ENCODE results near the gene PLEKHJ1. TPM values are rescaled to one million over a fixed set of nuclear protein-coding genes. Genes with fewer than 3 reads are reported as not detected.

Gene PLEKHJ1
- total and polyA plus RNA-seq, 9 of the 15 experiments (the other 6 are each of a cell fraction or from before 2014, with no cell fraction given), result 1.5 to 188 (median 63.9) TPM

- TF ChIP-seq NKRF (IDR thresholded peaks at IDR 0.05; ENCODE audit: borderline replicate concordance) (no peak; the same call in 1 of the 2 replicates), TGIF2 (CRISPR knock-in tag; IDR thresholded peaks at IDR 0.05) (no peak), SFPQ (IDR thresholded peaks at IDR 0.05; ENCODE audit: low read depth, low read length) (no peak), FOXA1 (IDR thresholded peaks at IDR 0.05; ENCODE audit: borderline replicate concordance) (no peak), HSF4 (CRISPR knock-in tag; IDR thresholded peaks at IDR 0.05; ENCODE audit: borderline replicate concordance) (no peak), ZNF121 (CRISPR knock-in tag; conservative IDR thresholded peaks at IDR 0.05) (no peak), BMI1 (IDR thresholded peaks at IDR 0.05; ENCODE audit: low read length) (no peak), ZNF668 (CRISPR knock-in tag; IDR thresholded peaks at IDR 0.05) (no peak), KAT7 (CRISPR knock-in tag; IDR thresholded peaks at IDR 0.05; ENCODE audit: borderline replicate concordance) (no peak), ATF3 (IDR thresholded peaks at IDR 0.05) (no peak), ATF3 (CRISPR knock-in tag; conservative IDR thresholded peaks at IDR 0.05) (no peak)
Measured at GRCh38 chr19:2239771-2240770, 3.9 kb upstream of the PLEKHJ1 start (continued).

All from K562 (cell line).